ENCODE results near the gene CD300A. TPM values are rescaled to one million over a fixed set of nuclear protein-coding genes. Genes with fewer than 3 reads are reported as not detected.

CD300A gene
- total and polyA plus RNA-seq, 2 donors (not counting 1 experiment from before 2014, with no cell fraction given): not detected

DNA sequence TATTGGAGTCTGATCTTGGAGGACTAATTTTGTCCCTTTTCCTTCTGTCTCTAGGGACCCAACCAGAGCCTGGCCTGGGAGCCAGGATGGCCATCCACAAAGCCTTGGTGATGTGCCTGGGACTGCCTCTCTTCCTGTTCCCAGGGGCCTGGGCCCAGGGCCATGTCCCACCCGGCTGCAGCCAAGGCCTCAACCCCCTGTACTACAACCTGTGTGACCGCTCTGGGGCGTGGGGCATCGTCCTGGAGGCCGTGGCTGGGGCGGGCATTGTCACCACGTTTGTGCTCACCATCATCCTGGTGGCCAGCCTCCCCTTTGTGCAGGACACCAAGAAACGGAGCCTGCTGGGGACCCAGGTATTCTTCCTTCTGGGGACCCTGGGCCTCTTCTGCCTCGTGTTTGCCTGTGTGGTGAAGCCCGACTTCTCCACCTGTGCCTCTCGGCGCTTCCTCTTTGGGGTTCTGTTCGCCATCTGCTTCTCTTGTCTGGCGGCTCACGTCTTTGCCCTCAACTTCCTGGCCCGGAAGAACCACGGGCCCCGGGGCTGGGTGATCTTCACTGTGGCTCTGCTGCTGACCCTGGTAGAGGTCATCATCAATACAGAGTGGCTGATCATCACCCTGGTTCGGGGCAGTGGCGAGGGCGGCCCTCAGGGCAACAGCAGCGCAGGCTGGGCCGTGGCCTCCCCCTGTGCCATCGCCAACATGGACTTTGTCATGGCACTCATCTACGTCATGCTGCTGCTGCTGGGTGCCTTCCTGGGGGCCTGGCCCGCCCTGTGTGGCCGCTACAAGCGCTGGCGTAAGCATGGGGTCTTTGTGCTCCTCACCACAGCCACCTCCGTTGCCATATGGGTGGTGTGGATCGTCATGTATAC is 26.5 kb upstream of the CD300A start:
- Histone ChIP-seq H3K4me2 (ENCODE audit: extremely low read depth, insufficient read depth, low read length) (no peak overlapping the region), H3K4me3 (replicated peaks in 1 of 4; ENCODE audit: control extremely low read depth in 1 of 4, insufficient read depth in 1 of 4, low read depth in 3 of 4, low read length in 4 of 4) (no peak overlapping the region), H3K79me2 (ENCODE audit: control insufficient read depth, insufficient read depth, low read length) (no peaks in the 10 kb centered on the region), H3K27ac (ENCODE audit: insufficient read depth, low read length) (no peak overlapping the region), H3K27me3 (ENCODE audit: control insufficient read depth, insufficient read depth, low read length) (no peaks in the 10 kb centered on the region), H3K4me1 (ENCODE audit: control insufficient read depth, extremely low read depth, insufficient read depth, low read length) (no peaks in the 10 kb centered on the region), H2AFZ (ENCODE audit: low read length) (no peak overlapping the region), H3K9me3 (ENCODE audit: control insufficient read depth, insufficient read depth, low read depth, low read length) (no peaks in the 10 kb centered on the region), H3K9ac (ENCODE audit: insufficient read depth, low read length) (no peak overlapping the region), H4K20me1 (ENCODE audit: control insufficient read depth, extremely low read depth, insufficient read depth, low read length) (no peaks in the 10 kb centered on the region), H3K36me3 (ENCODE audit: control insufficient read depth, insufficient read depth, low read length) (no peaks in the 10 kb centered on the region)
- DNase-seq (ENCODE audit: low read depth in 2 of 2): no peak
- TF ChIP-seq, protein P1, sequence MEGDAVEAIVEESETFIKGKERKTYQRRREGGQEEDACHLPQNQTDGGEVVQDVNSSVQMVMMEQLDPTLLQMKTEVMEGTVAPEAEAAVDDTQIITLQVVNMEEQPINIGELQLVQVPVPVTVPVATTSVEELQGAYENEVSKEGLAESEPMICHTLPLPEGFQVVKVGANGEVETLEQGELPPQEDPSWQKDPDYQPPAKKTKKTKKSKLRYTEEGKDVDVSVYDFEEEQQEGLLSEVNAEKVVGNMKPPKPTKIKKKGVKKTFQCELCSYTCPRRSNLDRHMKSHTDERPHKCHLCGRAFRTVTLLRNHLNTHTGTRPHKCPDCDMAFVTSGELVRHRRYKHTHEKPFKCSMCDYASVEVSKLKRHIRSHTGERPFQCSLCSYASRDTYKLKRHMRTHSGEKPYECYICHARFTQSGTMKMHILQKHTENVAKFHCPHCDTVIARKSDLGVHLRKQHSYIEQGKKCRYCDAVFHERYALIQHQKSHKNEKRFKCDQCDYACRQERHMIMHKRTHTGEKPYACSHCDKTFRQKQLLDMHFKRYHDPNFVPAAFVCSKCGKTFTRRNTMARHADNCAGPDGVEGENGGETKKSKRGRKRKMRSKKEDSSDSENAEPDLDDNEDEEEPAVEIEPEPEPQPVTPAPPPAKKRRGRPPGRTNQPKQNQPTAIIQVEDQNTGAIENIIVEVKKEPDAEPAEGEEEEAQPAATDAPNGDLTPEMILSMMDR (conservative IDR thresholded peaks at IDR 0.05 in 1 of 2, IDR thresholded peaks at IDR 0.05 in 1 of 2; ENCODE audit: low read depth in 1 of 2, low read length in 2 of 2): no peak
- no peak for TF ChIP-seq EZH2 (IDR thresholded peaks at IDR 0.05; ENCODE audit: low read length, missing control alignments)

DNA sequence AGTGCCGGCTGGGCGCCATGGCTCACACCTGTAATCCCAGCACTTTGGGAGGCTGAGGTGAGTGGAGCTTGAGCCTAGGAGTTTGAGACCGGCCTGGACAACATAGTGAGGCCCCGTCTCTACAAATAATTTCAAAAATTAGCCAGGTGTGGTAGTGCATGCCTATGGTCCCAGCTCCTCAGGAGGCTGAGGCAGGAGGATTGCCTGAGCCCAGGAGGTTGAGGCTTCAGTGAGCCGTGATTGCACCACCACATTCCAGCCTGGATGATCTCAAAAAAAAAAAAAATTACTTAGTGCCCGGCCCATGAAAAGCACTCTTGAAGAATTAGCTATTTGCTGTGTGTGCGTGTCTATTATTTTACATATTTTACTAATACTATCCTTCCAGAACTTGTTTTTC is 24.9 kb upstream of the CD300A start:
- Histone ChIP-seq H3K4me2 (ENCODE audit: extremely low read depth, insufficient read depth, low read length) (no peak overlapping the region), H3K36me3 (ENCODE audit: control insufficient read depth, insufficient read depth, low read length) (no peaks in the 10 kb centered on the region), H4K20me1 (ENCODE audit: control insufficient read depth, extremely low read depth, insufficient read depth, low read length) (no peaks in the 10 kb centered on the region), H3K79me2 (ENCODE audit: control insufficient read depth, insufficient read depth, low read length) (no peaks in the 10 kb centered on the region), H3K9me3 (ENCODE audit: control insufficient read depth, insufficient read depth, low read depth, low read length) (no peaks in the 10 kb centered on the region), H3K9ac (ENCODE audit: insufficient read depth, low read length) (no peak overlapping the region), H2AFZ (ENCODE audit: low read length) (no peak overlapping the region), H3K27ac (ENCODE audit: insufficient read depth, low read length) (no peak overlapping the region), H3K4me1 (ENCODE audit: control insufficient read depth, extremely low read depth, insufficient read depth, low read length) (no peaks in the 10 kb centered on the region), H3K4me3 (replicated peaks in 1 of 4; ENCODE audit: control extremely low read depth in 1 of 4, insufficient read depth in 1 of 4, low read depth in 3 of 4, low read length in 4 of 4) (no peak overlapping the region), H3K27me3 (ENCODE audit: control insufficient read depth, insufficient read depth, low read length) (no peaks in the 10 kb centered on the region)
- no peak for DNase-seq (ENCODE audit: low read depth in 2 of 2)
- TF ChIP-seq EZH2 (IDR thresholded peaks at IDR 0.05; ENCODE audit: low read length, missing control alignments): no peak
- TF ChIP-seq, protein P1 (conservative IDR thresholded peaks at IDR 0.05 in 1 of 2, IDR thresholded peaks at IDR 0.05 in 1 of 2; ENCODE audit: low read depth in 1 of 2, low read length in 2 of 2): no peak

DNA sequence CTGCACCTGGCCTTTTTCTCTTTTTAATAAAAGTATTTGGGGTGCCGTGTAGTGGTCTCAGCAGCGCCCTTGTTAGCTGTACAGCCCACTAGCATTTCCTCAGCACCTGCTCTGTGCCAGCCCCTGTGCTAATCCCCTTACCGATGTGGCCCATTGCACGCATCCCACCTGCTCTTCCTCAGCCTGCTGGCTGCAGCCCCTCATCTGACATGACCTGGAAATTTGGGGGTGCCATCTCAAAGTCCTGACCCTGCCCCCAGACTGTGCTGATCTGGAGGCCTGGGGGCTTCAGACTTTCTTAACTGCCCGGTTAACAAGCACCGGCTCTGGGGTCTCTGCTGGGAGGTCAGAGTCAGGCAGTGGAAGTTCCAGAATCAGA is 24.2 kb upstream of the CD300A start:
- no peak for DNase-seq (ENCODE audit: low read depth in 2 of 2)
- no peak overlapping the region for H3K4me3 ChIP-seq (replicated peaks in 1 of 4; ENCODE audit: control extremely low read depth in 1 of 4, insufficient read depth in 1 of 4, low read depth in 3 of 4, low read length in 4 of 4)
- no peak overlapping the region for H3K4me2 ChIP-seq (ENCODE audit: extremely low read depth, insufficient read depth, low read length)
- no peaks in the 10 kb centered on the region for H4K20me1 ChIP-seq (ENCODE audit: control insufficient read depth, extremely low read depth, insufficient read depth, low read length)
- no peak overlapping the region for H2AFZ ChIP-seq (ENCODE audit: low read length)
- H3K36me3 ChIP-seq (ENCODE audit: control insufficient read depth, insufficient read depth, low read length): no peaks in the 10 kb centered on the region
- H3K9me3 ChIP-seq (ENCODE audit: control insufficient read depth, insufficient read depth, low read depth, low read length): no peaks in the 10 kb centered on the region
- TF ChIP-seq EZH2 (IDR thresholded peaks at IDR 0.05; ENCODE audit: low read length, missing control alignments): no peak
- TF ChIP-seq, protein P1 (conservative IDR thresholded peaks at IDR 0.05 in 1 of 2, IDR thresholded peaks at IDR 0.05 in 1 of 2; ENCODE audit: low read depth in 1 of 2, low read length in 2 of 2): no peak
- no peak overlapping the region for H3K27ac ChIP-seq (ENCODE audit: insufficient read depth, low read length)
- H3K9ac ChIP-seq (ENCODE audit: insufficient read depth, low read length): no peak overlapping the region
- H3K79me2 ChIP-seq (ENCODE audit: control insufficient read depth, insufficient read depth, low read length): no peaks in the 10 kb centered on the region
- H3K4me1 ChIP-seq (ENCODE audit: control insufficient read depth, extremely low read depth, insufficient read depth, low read length): no peaks in the 10 kb centered on the region
- H3K27me3 ChIP-seq (ENCODE audit: control insufficient read depth, insufficient read depth, low read length): no peaks in the 10 kb centered on the region
